Thoracic aorta (tissue), 2 donors: ENCODE data around the gene PIK3C2G. TPM values are rescaled to one million over a fixed set of nuclear protein-coding genes. Genes with fewer than 3 reads are reported as not detected.

Source experiments
- ATAC-seq: fragments of 150-250 bp; one replicate; pipeline ENCODE4 v1.8.0; 2017; ENCODE audit warnings: low read depth; ENCODE audit not compliant: insufficient number of reproducible peaks, low FRiP score
- DNase-seq: peaks from one replicate; pipeline ENCODE4 v3.0.0-alpha.2; 2020; ENCODE audit warnings: low spot score
- H3K27ac ChIP-seq, 2 donors: fragments of 200-600 bp; sonication (generic); 1 replicate in 1 of 2; 2 replicates in 1 of 2; pipeline ENCODE4 v1.5.1; 2016; ENCODE audit warnings: mild to moderate bottlenecking in 2 of 2, moderate library complexity in 2 of 2
- H3K27me3 ChIP-seq: fragments of 200-600 bp; sonication (generic); replicated peaks from 2 replicates; pipeline ENCODE4 v1.6.0; 2016; ENCODE audit warnings: mild to moderate bottlenecking; ENCODE audit not compliant: insufficient read depth
- H3K36me3 ChIP-seq: fragments of 200-600 bp; sonication (generic); one replicate; pipeline ENCODE4 v1.5.1; 2016
- H3K4me1 ChIP-seq, 2 donors: fragments of 200-600 bp; sonication (generic); 1 replicate in 1 of 2; 2 replicates in 1 of 2; pipeline versions ENCODE4 v1.5.1 to v1.6.0; 2016; ENCODE audit warnings: low read depth in 2 of 2, mild to moderate bottlenecking in 1 of 2; ENCODE audit not compliant: control insufficient read depth in 1 of 2
- H3K4me3 ChIP-seq: fragments of 200-600 bp; sonication (generic); 2 replicates; pipeline ENCODE4 v1.5.1; 2016; ENCODE audit warnings: mild to moderate bottlenecking
- H3K9me3 ChIP-seq: fragments of 200-600 bp; sonication (generic); 2 replicates; pipeline ENCODE4 v1.5.1; 2016
- CTCF ChIP-seq: fragments of 200-600 bp; sonication (generic); IDR thresholded peaks from one replicate; pipeline ENCODE4 v1.5.1; 2019; ENCODE audit warnings: antibody characterized with exemption
- total RNA-seq, 2 donors: library from RNA; depleted of rRNA; stranded (reverse); fragments of >200 nt; gene quantifications; one replicate each; pipeline versions ENCODE4 v1.1.0 to v1.2.3, GENCODE V29; 2016

Gene PIK3C2G
- total RNA-seq, 2 donors from 2014 or later: not detected

- Histone ChIP-seq H3K4me1 (no peaks in the 10 kb centered on the region), H3K27ac (no peak overlapping the region), H3K4me3 (no peak overlapping the region), H3K36me3 (no peaks in the 10 kb centered on the region), H3K9me3 (no peaks in the 10 kb centered on the region), H3K27me3 (no peaks in the 10 kb centered on the region)
- no peak for TF ChIP-seq CTCF
- DNase-seq (no peak), ATAC-seq (no peak)
Measured at GRCh38 chr12:18631339-18631738, 370.0 kb downstream of the PIK3C2G start.

- H3K36me3 ChIP-seq: no peaks in the 10 kb centered on the region
- H3K27me3 ChIP-seq: no peaks in the 10 kb centered on the region
- no peaks in the 10 kb centered on the region for H3K9me3 ChIP-seq
- DNase-seq (no peak), ATAC-seq (no peak)
- TF ChIP-seq CTCF: no peak
- H3K4me1 ChIP-seq: no peaks in the 10 kb centered on the region
- H3K4me3 ChIP-seq: no peak overlapping the region
- H3K27ac ChIP-seq: no peak overlapping the region
Measured at GRCh38 chr12:18632848-18633247, 371.5 kb downstream of the PIK3C2G start.

GRCh38 chr12:18634382-18634781, 373.1 kb downstream of the PIK3C2G start:
- no peak overlapping the region for H3K4me3 ChIP-seq
- H3K27me3 ChIP-seq: no peaks in the 10 kb centered on the region
- no peak for TF ChIP-seq CTCF
- no peaks in the 10 kb centered on the region for H3K4me1 ChIP-seq
- no peaks in the 10 kb centered on the region for H3K9me3 ChIP-seq
- DNase-seq (no peak), ATAC-seq (no peak)
- H3K36me3 ChIP-seq: no peaks in the 10 kb centered on the region
- no peak overlapping the region for H3K27ac ChIP-seq

GRCh38 chr12:18640321-18640955, 379.1 kb downstream of the PIK3C2G start:
- Histone ChIP-seq H3K4me3 (no peak overlapping the region), H3K4me1 (no peaks in the 10 kb centered on the region), H3K27me3 (no peaks in the 10 kb centered on the region), H3K9me3 (no peaks in the 10 kb centered on the region), H3K27ac (no peak overlapping the region), H3K36me3 (no peaks in the 10 kb centered on the region)
- no peak for DNase-seq
- no peak for TF ChIP-seq CTCF
- ATAC-seq: no peak

- no peak overlapping the region for H3K27ac ChIP-seq
- no peak for ATAC-seq
- H3K4me3 ChIP-seq: no peak overlapping the region
- no peaks in the 10 kb centered on the region for H3K9me3 ChIP-seq
- H3K27me3 ChIP-seq: no peaks in the 10 kb centered on the region
- TF ChIP-seq CTCF: no peak
- no peak for DNase-seq
- H3K36me3 ChIP-seq: no peaks in the 10 kb centered on the region
- H3K4me1 ChIP-seq: no peaks in the 10 kb centered on the region
Measured at GRCh38 chr12:18643681-18644080, 382.4 kb downstream of the PIK3C2G start.
